ENCODE measurements around the gene HIP1R. TPM values are rescaled to one million over a fixed set of nuclear protein-coding genes. Genes with fewer than 3 reads are reported as not detected.

Gene HIP1R
- total and polyA plus RNA-seq, 2 of the 8 experiments (the other 6 are each of a cell fraction or from before 2014, with no cell fraction given), result 11.2 to 14.5 TPM

DNA sequence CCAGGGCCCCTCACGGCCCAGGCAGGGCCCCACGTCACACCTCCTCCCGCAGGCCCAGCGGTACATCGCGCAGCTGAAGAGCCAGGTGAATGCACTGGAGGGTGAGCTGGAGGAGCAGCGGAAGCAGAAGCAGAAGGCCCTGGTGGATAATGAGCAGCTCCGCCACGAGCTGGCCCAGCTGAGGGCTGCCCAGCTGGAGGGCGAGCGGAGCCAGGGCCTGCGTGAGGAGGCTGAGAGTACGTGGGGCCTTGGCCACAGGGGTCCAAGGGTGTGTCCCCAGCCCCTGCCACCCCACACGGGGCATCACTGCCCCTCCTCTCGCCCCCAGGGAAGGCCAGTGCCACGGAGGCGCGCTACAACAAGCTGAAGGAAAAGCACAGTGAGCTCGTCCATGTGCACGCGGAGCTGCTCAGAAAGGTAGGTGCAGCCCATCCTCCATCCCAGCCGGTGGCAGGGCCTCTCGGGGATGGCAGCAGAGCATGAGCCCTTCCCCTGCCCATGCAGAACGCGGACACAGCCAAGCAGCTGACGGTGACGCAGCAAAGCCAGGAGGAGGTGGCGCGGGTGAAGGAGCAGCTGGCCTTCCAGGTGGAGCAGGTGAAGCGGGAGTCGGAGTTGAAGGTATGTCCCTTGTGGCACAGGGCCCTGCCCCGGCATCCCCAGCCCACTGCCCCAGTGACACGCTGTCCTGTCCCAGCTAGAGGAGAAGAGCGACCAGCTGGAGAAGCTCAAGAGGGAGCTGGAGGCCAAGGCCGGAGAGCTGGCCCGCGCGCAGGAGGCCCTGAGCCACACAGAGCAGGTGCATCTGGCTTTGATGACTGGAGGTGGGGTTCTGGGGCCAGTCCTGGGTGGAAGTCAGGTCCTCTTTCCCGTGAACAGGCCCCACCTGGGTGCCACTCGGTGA, 20.9 kb downstream of the HIP1R start:
- no peak overlapping the region for H2AK5ac ChIP-seq (ENCODE audit: low read depth, low read length)
- no peak overlapping the region for H2AFZ ChIP-seq (ENCODE audit: low read length)
- H3K27me3 ChIP-seq (replicated peaks in 1 of 4; ENCODE audit: control insufficient read depth in 3 of 4, extremely low read depth in 1 of 4, insufficient read depth in 3 of 4, low read length in 3 of 4), result no peaks in the 10 kb centered on the region
- no peak overlapping the region; the same call in 1 of the 2 replicates for H2BK5ac ChIP-seq (ENCODE audit: low read depth, low read length)
- no peak for DNase-seq (ENCODE audit: low read depth in 1 of 2, low spot score in 2 of 2)
- 91% methylated on average over 37 of the region's 40 CpGs; no CpG with 5 or more reads in 1 of the 2 experiments for WGBS, 2 experiments (ENCODE audit: extremely low coverage in 1 of 2, insufficient coverage in 1 of 2, insufficient read length in 1 of 2, insufficient replicate concordance in 2 of 2, low coverage in 1 of 2, low lambda C conversion rate in 2 of 2, missing lambda C conversion rate in 1 of 2)
- H3K14ac ChIP-seq (ENCODE audit: insufficient read length), result no peak overlapping the region
- no peak overlapping the region for H3K18ac ChIP-seq (ENCODE audit: extremely low read depth, low read length)
- ChIA-PET CTCF (ENCODE audit: partially characterized antibody) (interaction anchor here (1.0 to 20.1 kb wide), 6 partner anchors 9 to 122 kb away, joined by 3 to 473 read pairs (median 8); no protein-coding TSS in a partner anchor), POLR2A (ENCODE audit: partially characterized antibody) (interaction anchor here (0.8 to 1.3 kb wide), 3 partner anchors 11 to 627 kb away, joined by 3 read pairs; no protein-coding TSS in a partner anchor)
- no peak overlapping the region for H3K4ac ChIP-seq (replicated peaks; ENCODE audit: insufficient read length, low read depth, low read length)
- H3K9me3 ChIP-seq (ENCODE audit: insufficient read depth in 2 of 2, low read depth in 1 of 2, low read length in 1 of 2), result no peaks in the 10 kb centered on the region
- no peak overlapping the region for H3K9ac ChIP-seq (replicated peaks in 1 of 4; ENCODE audit: extremely low read depth in 1 of 4, low read depth in 3 of 4, low read length in 3 of 4)
- H2BK20ac ChIP-seq (ENCODE audit: low read length), result no peak overlapping the region
- H3K23me2 ChIP-seq (ENCODE audit: low read depth, low read length), result no peaks in the 10 kb centered on the region
- H2BK120ac ChIP-seq (replicated peaks; ENCODE audit: low read depth, low read length), result no peak overlapping the region
- no peak overlapping the region for H3K4me2 ChIP-seq (ENCODE audit: insufficient read depth in 1 of 2, low read depth in 2 of 2, low read length in 2 of 2)
- H3K36me3 ChIP-seq (ENCODE audit: control insufficient read depth in 2 of 4, insufficient read depth in 4 of 4, low read length in 3 of 4), result peaks cover 0 to 3% (median 0%) of the 10 kb centered on the region in 4 experiments; a peak in 3 of 8 replicates
- H4K20me1 ChIP-seq (replicated peaks in 1 of 2; ENCODE audit: control insufficient read depth in 1 of 2, insufficient read depth in 2 of 2, low read length in 2 of 2), result peaks cover 6 to 20% of the 10 kb centered on the region in 2 experiments
- no peak overlapping the region for H3K4me3 ChIP-seq (ENCODE audit: extremely low read depth in 1 of 4, insufficient read depth in 2 of 4, low read depth in 3 of 4, low read length in 4 of 4)
- no peaks in the 10 kb centered on the region for H3K79me1 ChIP-seq (ENCODE audit: low read depth, low read length)
- no peak for FAIRE-seq
- H3K23ac ChIP-seq (ENCODE audit: insufficient read length), result no peak overlapping the region
- no peak overlapping the region for H2BK12ac ChIP-seq (ENCODE audit: low read depth, low read length)
- no peak overlapping the region for H2BK15ac ChIP-seq (ENCODE audit: low read length)
- no peak overlapping the region for H4K5ac ChIP-seq (ENCODE audit: insufficient read length, low read depth, low read length)
- TF ChIP-seq, protein P1, sequence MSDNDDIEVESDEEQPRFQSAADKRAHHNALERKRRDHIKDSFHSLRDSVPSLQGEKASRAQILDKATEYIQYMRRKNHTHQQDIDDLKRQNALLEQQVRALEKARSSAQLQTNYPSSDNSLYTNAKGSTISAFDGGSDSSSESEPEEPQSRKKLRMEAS (IDR thresholded peaks at IDR 0.05), result no peak
- no peak for TF ChIP-seq CTBP2 (IDR thresholded peaks at IDR 0.05; ENCODE audit: borderline replicate concordance, insufficient read depth, insufficient read length, low read length)
- TF ChIP-seq POLR2AphosphoS5 (IDR thresholded peaks at IDR 0.05; ENCODE audit: low read depth, low read length), result no peak
- no peak for TF ChIP-seq GABPA (IDR thresholded peaks at IDR 0.05; ENCODE audit: borderline replicate concordance, insufficient read depth, low read length)
- TF ChIP-seq TCF12 (IDR thresholded peaks at IDR 0.05; ENCODE audit: low read depth, low read length), result no peak
- TF ChIP-seq TAF7 (optimal IDR thresholded peaks at IDR 0.05; ENCODE audit: borderline replicate concordance, low read depth, low read length), result no peak
- TF ChIP-seq ATF2 (IDR thresholded peaks at IDR 0.05; ENCODE audit: low read length), result no peak
- TF ChIP-seq SRF (IDR thresholded peaks at IDR 0.05; ENCODE audit: low read depth, low read length), result no peak
- H3K56ac ChIP-seq (replicated peaks; ENCODE audit: insufficient read length, low read depth, low read length), result no peak overlapping the region
- H3K4me1 ChIP-seq (replicated peaks in 1 of 4; ENCODE audit: control insufficient read depth in 3 of 4, insufficient read depth in 4 of 4, low read length in 3 of 4), result 0 out of 7 replicates have a peak, but pooled peaks cover 0 to 2% (median 0%) of the 10 kb centered on the region in 4 experiments
- H3K79me2 ChIP-seq (ENCODE audit: control insufficient read depth in 1 of 2, insufficient read depth in 2 of 2, low read length in 2 of 2), result no peaks in the 10 kb centered on the region
- no peak overlapping the region for H4K91ac ChIP-seq (replicated peaks; ENCODE audit: insufficient read length, low read length)
- no peak overlapping the region for H4K8ac ChIP-seq (ENCODE audit: extremely low read depth, insufficient read depth, low read length)
- no peak overlapping the region for H3K27ac ChIP-seq (ENCODE audit: low read depth, low read length)
